Keratinocyte (primary cell): ENCODE data around the gene LY86.

Experiments used
- EZH2 ChIP-seq: IDR thresholded peaks from one replicate; pipeline ENCODE4 v1.6.1; 2012; ENCODE audit warnings: inconsistent platforms, mild to moderate bottlenecking, low read length, moderate library complexity
- TF ChIP-seq, protein P1 (sequence below), 3 experiments: IDR thresholded peaks in 1 of 3; conservative IDR thresholded peaks in 1 of 3; optimal IDR thresholded peaks in 1 of 3; 2 replicates in 2 of 3; 3 replicates in 1 of 3; pipeline versions ENCODE3 to v1.5.1; 2011; ENCODE audit warnings: low read length in 3 of 3, mild to moderate bottlenecking in 3 of 3, moderate library complexity in 2 of 3, control low read depth in 1 of 3, inconsistent platforms in 1 of 3; ENCODE audit not compliant: insufficient read depth in 2 of 3; ENCODE audit errors: extremely low read depth in 1 of 3

DNA sequence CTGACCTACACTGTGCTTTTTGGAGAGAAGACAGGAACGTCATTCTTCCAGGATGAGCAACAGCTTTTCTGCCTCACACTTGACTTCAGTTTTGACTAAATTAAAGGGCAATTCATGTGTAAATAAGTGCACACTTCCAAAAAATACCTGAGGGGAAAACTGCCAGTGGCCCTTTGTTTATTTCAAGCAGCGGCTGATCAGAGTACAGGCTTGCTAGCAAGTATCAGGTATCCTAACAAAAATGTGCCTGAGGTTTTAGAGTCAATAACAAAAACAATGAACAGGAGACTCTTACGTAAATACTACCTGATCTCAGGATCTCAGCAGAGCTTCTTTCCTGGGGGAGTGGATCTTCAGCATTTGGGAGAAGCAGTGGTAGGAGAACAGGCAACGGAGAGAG is 12.4 kb downstream of the LY86 start:
- TF ChIP-seq, protein P1, sequence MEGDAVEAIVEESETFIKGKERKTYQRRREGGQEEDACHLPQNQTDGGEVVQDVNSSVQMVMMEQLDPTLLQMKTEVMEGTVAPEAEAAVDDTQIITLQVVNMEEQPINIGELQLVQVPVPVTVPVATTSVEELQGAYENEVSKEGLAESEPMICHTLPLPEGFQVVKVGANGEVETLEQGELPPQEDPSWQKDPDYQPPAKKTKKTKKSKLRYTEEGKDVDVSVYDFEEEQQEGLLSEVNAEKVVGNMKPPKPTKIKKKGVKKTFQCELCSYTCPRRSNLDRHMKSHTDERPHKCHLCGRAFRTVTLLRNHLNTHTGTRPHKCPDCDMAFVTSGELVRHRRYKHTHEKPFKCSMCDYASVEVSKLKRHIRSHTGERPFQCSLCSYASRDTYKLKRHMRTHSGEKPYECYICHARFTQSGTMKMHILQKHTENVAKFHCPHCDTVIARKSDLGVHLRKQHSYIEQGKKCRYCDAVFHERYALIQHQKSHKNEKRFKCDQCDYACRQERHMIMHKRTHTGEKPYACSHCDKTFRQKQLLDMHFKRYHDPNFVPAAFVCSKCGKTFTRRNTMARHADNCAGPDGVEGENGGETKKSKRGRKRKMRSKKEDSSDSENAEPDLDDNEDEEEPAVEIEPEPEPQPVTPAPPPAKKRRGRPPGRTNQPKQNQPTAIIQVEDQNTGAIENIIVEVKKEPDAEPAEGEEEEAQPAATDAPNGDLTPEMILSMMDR (optimal IDR thresholded peaks at IDR 0.05 in 1 of 3, IDR thresholded peaks at IDR 0.05 in 1 of 3, conservative IDR thresholded peaks at IDR 0.05 in 1 of 3; ENCODE audit: extremely low read depth in 1 of 3, insufficient read depth in 2 of 3, low read length in 3 of 3) = no peak
- TF ChIP-seq EZH2 = no peak
